H1 (cell line): ENCODE results near the gene CORO1C.

Experiments used
- BCL11A ChIP-seq, 2 experiments: IDR thresholded peaks; one replicate each; pipeline ENCODE4 v1.6.1; 2011; ENCODE audit warnings: low read depth in 2 of 2, low read length in 2 of 2, mild to moderate bottlenecking in 2 of 2
- CREB1 ChIP-seq: IDR thresholded peaks from 2 replicates; pipeline ENCODE4 v1.6.1; 2012; ENCODE audit warnings: inconsistent platforms
- EGR1 ChIP-seq: IDR thresholded peaks from 2 replicates; pipeline ENCODE4 v1.6.1; 2011; ENCODE audit warnings: low read depth, low read length, borderline replicate concordance
- POLR2A ChIP-seq, 2 experiments: IDR thresholded peaks; 1 replicate in 1 of 2; 2 replicates in 1 of 2; pipeline ENCODE4 v1.6.1; 2011; ENCODE audit warnings: low read depth in 2 of 2, low read length in 2 of 2, mild to moderate bottlenecking in 2 of 2; ENCODE audit errors: control extremely low read depth in 1 of 2
- SIN3A ChIP-seq, 2 experiments: IDR thresholded peaks in 1 of 2; conservative IDR thresholded peaks in 1 of 2; 2 replicates each; pipeline ENCODE4 v1.6.1; 2011 to 2012; ENCODE audit warnings: low read length in 2 of 2, improper control_type of control experiment in 1 of 2, low read depth in 1 of 2, mild to moderate bottlenecking in 1 of 2
- TEAD4 ChIP-seq: IDR thresholded peaks from 2 replicates; pipeline ENCODE4 v1.6.1; 2012; ENCODE audit warnings: low read depth, low read length, inconsistent platforms, mixed read lengths
- ZNF274 ChIP-seq: IDR thresholded peaks from 2 replicates; pipeline ENCODE4 v1.7.0; 2012; ENCODE audit warnings: low read length, borderline replicate concordance; ENCODE audit errors: extremely low read depth
- TF ChIP-seq, protein P1 (sequence below), 3 experiments: IDR thresholded peaks; 1 replicate in 2 of 3; 2 replicates in 1 of 3; pipeline versions ENCODE4 v1.5.1 to v1.6.1; 2011; ENCODE audit warnings: low read length in 3 of 3, mild to moderate bottlenecking in 3 of 3, inconsistent platforms in 2 of 3, low read depth in 1 of 3, moderate library complexity in 1 of 3; ENCODE audit not compliant: insufficient read depth in 1 of 3; ENCODE audit errors: control extremely low read depth in 1 of 3

DNA sequence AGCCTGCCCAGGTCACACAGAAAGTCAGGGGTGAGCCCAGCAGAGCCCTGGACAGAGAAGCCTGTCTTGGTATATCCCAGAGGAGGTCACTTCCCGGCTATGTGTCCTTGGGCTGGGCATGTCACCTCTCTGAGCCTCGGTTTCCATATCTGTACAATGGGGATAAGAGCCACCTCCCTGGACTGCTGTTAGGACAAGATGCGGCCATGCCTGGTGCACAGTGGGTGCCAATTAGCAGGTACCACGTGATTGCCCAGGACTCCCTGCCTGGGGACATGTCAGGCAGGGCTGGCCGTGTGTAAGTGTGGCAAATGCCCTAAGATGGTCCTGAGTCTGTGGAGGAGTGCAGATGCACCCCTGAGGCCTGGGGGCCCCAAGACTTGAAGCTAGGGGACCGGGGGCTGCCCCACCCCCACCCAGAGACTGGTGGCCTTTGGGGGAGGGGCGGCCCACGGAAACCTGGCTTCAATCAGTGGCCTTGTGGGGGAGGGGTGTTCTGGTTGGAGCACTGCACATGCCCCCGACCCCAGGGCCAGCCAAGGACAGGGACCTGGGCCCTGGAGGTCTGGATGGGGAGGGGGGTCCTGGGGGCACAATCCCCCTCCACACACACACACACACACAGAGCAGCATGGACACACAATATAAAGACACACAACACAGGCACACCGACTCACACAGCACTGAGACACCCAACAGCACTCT lies 134.3 kb downstream of the CORO1C start:
- TF ChIP-seq, protein P1, sequence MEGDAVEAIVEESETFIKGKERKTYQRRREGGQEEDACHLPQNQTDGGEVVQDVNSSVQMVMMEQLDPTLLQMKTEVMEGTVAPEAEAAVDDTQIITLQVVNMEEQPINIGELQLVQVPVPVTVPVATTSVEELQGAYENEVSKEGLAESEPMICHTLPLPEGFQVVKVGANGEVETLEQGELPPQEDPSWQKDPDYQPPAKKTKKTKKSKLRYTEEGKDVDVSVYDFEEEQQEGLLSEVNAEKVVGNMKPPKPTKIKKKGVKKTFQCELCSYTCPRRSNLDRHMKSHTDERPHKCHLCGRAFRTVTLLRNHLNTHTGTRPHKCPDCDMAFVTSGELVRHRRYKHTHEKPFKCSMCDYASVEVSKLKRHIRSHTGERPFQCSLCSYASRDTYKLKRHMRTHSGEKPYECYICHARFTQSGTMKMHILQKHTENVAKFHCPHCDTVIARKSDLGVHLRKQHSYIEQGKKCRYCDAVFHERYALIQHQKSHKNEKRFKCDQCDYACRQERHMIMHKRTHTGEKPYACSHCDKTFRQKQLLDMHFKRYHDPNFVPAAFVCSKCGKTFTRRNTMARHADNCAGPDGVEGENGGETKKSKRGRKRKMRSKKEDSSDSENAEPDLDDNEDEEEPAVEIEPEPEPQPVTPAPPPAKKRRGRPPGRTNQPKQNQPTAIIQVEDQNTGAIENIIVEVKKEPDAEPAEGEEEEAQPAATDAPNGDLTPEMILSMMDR (IDR thresholded peaks at IDR 0.05; ENCODE audit: control extremely low read depth in 1 of 3, insufficient read depth in 1 of 3, low read depth in 1 of 3, low read length in 3 of 3), result no peak
- TF ChIP-seq CREB1 (no peak), POLR2A (IDR thresholded peaks at IDR 0.05; ENCODE audit: control extremely low read depth in 1 of 2, low read depth in 2 of 2, low read length in 2 of 2) (no peak), EGR1 (no peak), ZNF274 (no peak), BCL11A (IDR thresholded peaks at IDR 0.05; ENCODE audit: low read depth in 2 of 2, low read length in 2 of 2) (no peak), SIN3A (conservative IDR thresholded peaks at IDR 0.05 in 1 of 2, IDR thresholded peaks at IDR 0.05 in 1 of 2; ENCODE audit: low read depth in 1 of 2, low read length in 2 of 2) (no peak), TEAD4 (no peak)
